ENCODE data around the gene DGKZ. TPM values are rescaled to one million over a fixed set of nuclear protein-coding genes. Genes with fewer than 3 reads are reported as not detected.
A peak's percentile ranks its signal among the peaks of the same experiment; 100 is the strongest.

DGKZ gene
- total and polyA plus RNA-seq, 2 experiments from 2014 or later = 21.4 to 62.7 TPM

DNA sequence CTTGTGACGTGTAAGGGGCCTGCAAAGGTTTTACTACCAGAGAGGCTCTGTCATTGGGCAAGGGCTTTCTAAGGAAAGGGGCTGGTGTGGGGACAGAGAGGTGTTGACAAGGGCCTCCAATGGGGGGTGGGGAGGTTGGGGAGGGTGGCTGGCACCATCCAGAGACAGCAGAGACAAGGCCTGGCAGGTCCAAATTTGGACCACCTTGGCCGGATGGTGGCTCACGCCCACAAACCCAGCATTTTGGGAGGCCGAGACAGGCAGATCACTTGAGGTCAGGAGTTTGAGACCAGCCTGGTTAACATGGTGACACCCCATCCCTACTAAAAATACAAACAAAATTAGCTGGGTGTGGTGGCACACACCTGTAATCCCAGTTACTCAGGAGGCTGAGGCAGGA lies 46.5 kb downstream of the DGKZ start:
- no peak overlapping the region for H2AFZ ChIP-seq
- no peaks in the 10 kb centered on the region for H3K4me1 ChIP-seq (ENCODE audit: insufficient read depth)
- H4K20me1 ChIP-seq (ENCODE audit: insufficient read depth) = no peaks in the 10 kb centered on the region
- no peak overlapping the region for H3K9ac ChIP-seq
- no peaks in the 10 kb centered on the region for H3K9me2 ChIP-seq (ENCODE audit: insufficient read depth)
- H3F3A ChIP-seq (ENCODE audit: insufficient read depth) = no peaks in the 10 kb centered on the region
- peaks cover 7% of the 10 kb centered on the region for H3K27me3 ChIP-seq (replicated peaks; ENCODE audit: insufficient read depth)
- no peak overlapping the region for H3K4me3 ChIP-seq
- H3K36me3 ChIP-seq (ENCODE audit: low read depth) = no peaks in the 10 kb centered on the region
- no peaks in the 10 kb centered on the region for H3K9me3 ChIP-seq (ENCODE audit: low read depth)
- no peak for DNase-seq
- H3K4me2 ChIP-seq (ENCODE audit: unreplicated experiment) = no peak overlapping the region
- in situ Hi-C loops (cut with MboI) = loop anchor here (10.0 kb wide), 1 partner anchor 141 kb away; no protein-coding TSS in a partner anchor
- H3K27ac ChIP-seq = no peak overlapping the region
- 52 to 55% methylated on average over 4 of the region's 4 CpGs for WGBS, 2 experiments (ENCODE audit: low coverage in 1 of 2, low lambda C conversion rate in 2 of 2, missing lambda C conversion rate in 2 of 2)
- TF ChIP-seq EZH2phosphoT487 (IDR thresholded peaks at IDR 0.05; ENCODE audit: insufficient read depth, low read depth) (no peak), EZH2 (IDR thresholded peaks at IDR 0.05; ENCODE audit: insufficient read depth, poor library complexity, severe bottlenecking) (no peak)
- H3K79me2 ChIP-seq (ENCODE audit: insufficient read depth) = no peaks in the 10 kb centered on the region

DNA sequence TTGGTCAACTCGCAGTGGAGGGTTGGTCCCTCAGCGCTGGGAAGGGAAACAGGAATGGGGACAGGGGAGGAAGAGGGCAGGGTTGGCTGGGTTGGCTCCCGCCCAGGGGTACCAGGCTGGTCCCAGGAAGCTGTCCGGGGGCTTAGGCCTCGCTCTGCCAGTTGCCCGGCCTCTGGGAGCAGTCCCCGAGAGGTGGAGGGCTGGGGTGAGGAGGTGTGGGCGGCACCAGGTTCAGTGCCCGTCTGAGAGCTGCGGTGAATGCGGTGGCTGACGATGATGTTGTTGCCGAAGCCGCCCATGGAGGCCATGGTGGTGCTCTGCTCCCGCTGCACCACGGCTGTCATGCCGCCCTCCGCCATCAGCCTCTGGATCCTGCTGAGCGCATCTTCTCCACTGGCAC lies 50.3 kb downstream of the DGKZ start:
- no peaks in the 10 kb centered on the region for H3F3A ChIP-seq (ENCODE audit: insufficient read depth)
- H3K36me3 ChIP-seq (ENCODE audit: low read depth) = no peaks in the 10 kb centered on the region
- DNase-seq = no peak
- H4K20me1 ChIP-seq (ENCODE audit: insufficient read depth) = no peaks in the 10 kb centered on the region
- no peaks in the 10 kb centered on the region for H3K4me1 ChIP-seq (ENCODE audit: insufficient read depth)
- WGBS, 2 experiments (ENCODE audit: low coverage in 1 of 2, low lambda C conversion rate in 2 of 2, missing lambda C conversion rate in 2 of 2) = 90 to 94% methylated on average over 19 of the region's 19 CpGs
- no peaks in the 10 kb centered on the region for H3K27me3 ChIP-seq (replicated peaks; ENCODE audit: insufficient read depth)
- H3K79me2 ChIP-seq (ENCODE audit: insufficient read depth) = no peaks in the 10 kb centered on the region
- in situ Hi-C loops (cut with MboI) = loop anchor here (10.0 kb wide), 1 partner anchor 137 kb away; no protein-coding TSS in a partner anchor
- H3K9me2 ChIP-seq (ENCODE audit: insufficient read depth) = no peaks in the 10 kb centered on the region
- H3K9me3 ChIP-seq (ENCODE audit: low read depth) = no peaks in the 10 kb centered on the region
- no peak overlapping the region for H3K9ac ChIP-seq
- TF ChIP-seq EZH2phosphoT487 (IDR thresholded peaks at IDR 0.05; ENCODE audit: insufficient read depth, low read depth) = no peak
- no peak for TF ChIP-seq EZH2 (IDR thresholded peaks at IDR 0.05; ENCODE audit: insufficient read depth, poor library complexity, severe bottlenecking)
- H3K4me2 ChIP-seq (ENCODE audit: unreplicated experiment) = no peak overlapping the region
- H3K27ac ChIP-seq = no peak overlapping the region
- H2AFZ ChIP-seq = no peak overlapping the region
- H3K4me3 ChIP-seq = no peak overlapping the region

- Histone ChIP-seq H3F3A (ENCODE audit: insufficient read depth) (no peaks in the 10 kb centered on the region), H3K9me3 (ENCODE audit: low read depth) (no peaks in the 10 kb centered on the region), H4K20me1 (ENCODE audit: insufficient read depth) (no peaks in the 10 kb centered on the region), H3K4me1 (ENCODE audit: insufficient read depth) (peaks cover 10% of the 10 kb centered on the region), H3K27me3 (replicated peaks; ENCODE audit: insufficient read depth) (no peaks in the 10 kb centered on the region), H3K27ac (no peak overlapping the region), H3K79me2 (ENCODE audit: insufficient read depth) (no peaks in the 10 kb centered on the region), H3K4me3 (no peak overlapping the region), H3K36me3 (ENCODE audit: low read depth) (no peaks in the 10 kb centered on the region), H3K9me2 (ENCODE audit: insufficient read depth) (no peaks in the 10 kb centered on the region), H3K9ac (no peak overlapping the region), H2AFZ (no peak overlapping the region), H3K4me2 (ENCODE audit: unreplicated experiment) (no peak overlapping the region)
- in situ Hi-C loops (cut with MboI) = no loop called here
- no peak for DNase-seq
- WGBS, 2 experiments (ENCODE audit: low coverage in 1 of 2, low lambda C conversion rate in 2 of 2, missing lambda C conversion rate in 2 of 2) = 68 to 73% methylated on average over 6 of the region's 6 CpGs
- TF ChIP-seq EZH2phosphoT487 (IDR thresholded peaks at IDR 0.05; ENCODE audit: insufficient read depth, low read depth) (no peak), EZH2 (IDR thresholded peaks at IDR 0.05; ENCODE audit: insufficient read depth, poor library complexity, severe bottlenecking) (no peak)
These were observed 56.0 kb downstream of the DGKZ start for GRCh38 chr11:46402957-46403902.

DNA sequence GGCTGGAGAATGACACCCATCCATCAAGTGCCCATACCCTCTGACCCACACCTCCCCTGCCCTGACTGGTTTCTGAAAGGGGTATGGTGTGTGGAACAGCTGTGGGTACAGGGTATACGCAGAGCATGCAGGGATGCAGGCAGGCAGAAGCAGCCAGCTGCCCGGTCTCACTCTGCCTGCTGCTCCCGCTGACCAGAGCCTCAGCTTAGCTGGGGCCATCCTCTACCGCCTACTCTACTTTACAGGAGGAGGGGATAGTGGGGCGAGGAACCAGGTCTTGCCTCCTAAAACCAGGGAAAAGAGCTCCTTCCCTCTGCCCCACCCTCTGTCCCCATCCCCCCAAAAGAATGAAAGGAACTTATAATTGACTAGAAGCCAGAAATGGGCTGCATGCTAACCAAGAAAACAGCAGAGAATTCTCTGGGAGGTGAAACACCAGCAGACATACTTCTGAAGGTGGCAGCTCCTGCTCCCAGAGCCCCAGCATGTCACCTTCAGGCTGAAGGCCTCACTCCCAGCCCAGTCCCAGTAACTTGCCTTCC lies 57.3 kb downstream of the DGKZ start:
- Histone ChIP-seq H3K27ac (no peak overlapping the region), H3K9me2 (ENCODE audit: insufficient read depth) (no peaks in the 10 kb centered on the region), H3K9ac (no peak overlapping the region), H2AFZ (no peak overlapping the region), H3K4me1 (ENCODE audit: insufficient read depth) (peaks cover 10% of the 10 kb centered on the region), H3K4me3 (no peak overlapping the region), H3K36me3 (ENCODE audit: low read depth) (no peaks in the 10 kb centered on the region), H3K79me2 (ENCODE audit: insufficient read depth) (no peaks in the 10 kb centered on the region), H3K27me3 (replicated peaks; ENCODE audit: insufficient read depth) (no peaks in the 10 kb centered on the region), H3K9me3 (ENCODE audit: low read depth) (no peaks in the 10 kb centered on the region), H4K20me1 (ENCODE audit: insufficient read depth) (no peaks in the 10 kb centered on the region), H3K4me2 (ENCODE audit: unreplicated experiment) (no peak overlapping the region), H3F3A (ENCODE audit: insufficient read depth) (no peaks in the 10 kb centered on the region)
- DNase-seq = peak; percentile 20
- WGBS, 2 experiments (ENCODE audit: low coverage in 1 of 2, low lambda C conversion rate in 2 of 2, missing lambda C conversion rate in 2 of 2) = 72 to 74% methylated on average over 5 of the region's 5 CpGs
- in situ Hi-C loops (cut with MboI) = no loop called here
- TF ChIP-seq EZH2 (IDR thresholded peaks at IDR 0.05; ENCODE audit: insufficient read depth, poor library complexity, severe bottlenecking) (no peak), EZH2phosphoT487 (IDR thresholded peaks at IDR 0.05; ENCODE audit: insufficient read depth, low read depth) (no peak)

Measured in GM23248 (cell line).